ENCODE data around the gene LYRM7.
A peak's percentile ranks its signal among the peaks of the same experiment; 100 is the strongest.

The LYRM7 gene

GRCh38 chr5:131160134-131160533, 10.6 kb upstream of the LYRM7 start:
- peaks cover 52% of the 10 kb centered on the region for H3K36me3 ChIP-seq
- no peak for TF ChIP-seq CTCF (IDR thresholded peaks at IDR 0.05; ENCODE audit: low read depth, low read length)
- no peak overlapping the region for H3K4me3 ChIP-seq (ENCODE audit: low read depth, low read length)

GRCh38 chr5:131163276-131164119, 7.2 kb upstream of the LYRM7 start:
- no peak for TF ChIP-seq CTCF (IDR thresholded peaks at IDR 0.05; ENCODE audit: low read depth, low read length)
- Histone ChIP-seq H3K27ac (peak overlapping the region; percentile 93), H3K36me3 (peaks cover 45% of the 10 kb centered on the region), H3K4me3 (ENCODE audit: low read depth, low read length) (peak overlapping the region; percentile 98), H3K9me3 (ENCODE audit: severe bottlenecking) (no peaks in the 10 kb centered on the region), H3K27me3 (ENCODE audit: insufficient read depth, low read depth, severe bottlenecking) (no peaks in the 10 kb centered on the region)
- no peak for DNase-seq

More at GRCh38 chr5:131160134-131160533, 10.6 kb upstream of the LYRM7 start:
- Histone ChIP-seq H3K9me3 (ENCODE audit: severe bottlenecking) (no peaks in the 10 kb centered on the region), H3K27me3 (ENCODE audit: insufficient read depth, low read depth, severe bottlenecking) (no peaks in the 10 kb centered on the region), H3K27ac (no peak overlapping the region)
- DNase-seq = no peak

- peak overlapping the region; percentile 93 for H3K27ac ChIP-seq
- H3K4me3 ChIP-seq (ENCODE audit: low read depth, low read length) = peak overlapping the region; percentile 98
- peaks cover 36% of the 10 kb centered on the region for H3K36me3 ChIP-seq
- H3K27me3 ChIP-seq (ENCODE audit: insufficient read depth, low read depth, severe bottlenecking) = no peaks in the 10 kb centered on the region
- TF ChIP-seq CTCF (IDR thresholded peaks at IDR 0.05; ENCODE audit: low read depth, low read length) = no peak
- H3K9me3 ChIP-seq (ENCODE audit: severe bottlenecking) = no peaks in the 10 kb centered on the region
- peak; percentile 58 for DNase-seq
These were observed 6.3 kb upstream of the LYRM7 start for GRCh38 chr5:131164191-131165118.

- DNase-seq = peak; percentile 95
- Histone ChIP-seq H3K27me3 (ENCODE audit: insufficient read depth, low read depth, severe bottlenecking) (no peaks in the 10 kb centered on the region), H3K9me3 (ENCODE audit: severe bottlenecking) (no peaks in the 10 kb centered on the region), H3K4me3 (ENCODE audit: low read depth, low read length) (peak within 1 kb of the TSS; percentile 98), H3K36me3 (peaks cover 28% of the 10 kb centered on the region), H3K27ac (peak within 1 kb of the TSS; percentile 93)
- TF ChIP-seq CTCF (IDR thresholded peaks at IDR 0.05; ENCODE audit: low read depth, low read length) = 0 out of 2 replicates have a peak, but pooled peaks have one; percentile 14
These were observed 5.5 kb upstream of the LYRM7 start, which contains the start of gene HINT1 for GRCh38 chr5:131165119-131165727. Gene HINT1, minus strand, starts transcription at chr5:131165256. Its CDS starts 51 bp downstream, at chr5:131165205.

GRCh38 chr5:131167615-131168014, 3.1 kb upstream of the LYRM7 start:
- H3K9me3 ChIP-seq (ENCODE audit: severe bottlenecking) = no peaks in the 10 kb centered on the region
- no peak for TF ChIP-seq CTCF (IDR thresholded peaks at IDR 0.05; ENCODE audit: low read depth, low read length)
- H3K27me3 ChIP-seq (ENCODE audit: insufficient read depth, low read depth, severe bottlenecking) = no peaks in the 10 kb centered on the region
- no peak overlapping the region for H3K27ac ChIP-seq
- H3K36me3 ChIP-seq = peaks cover 5% of the 10 kb centered on the region
- DNase-seq = no peak
- H3K4me3 ChIP-seq (ENCODE audit: low read depth, low read length) = no peak overlapping the region
